Thymus (tissue), 11 donors: ENCODE data around the gene MYO1D. TPM values are rescaled to one million over a fixed set of nuclear protein-coding genes. Genes with fewer than 3 reads are reported as not detected.
"Not testable (repeated sequence)": the region's sequence is repeated elsewhere in the genome, so short reads cannot be mapped to it uniquely, and the experiment has no call there.

ENCODE experiments used
- DNase-seq, 9 donors: peaks; one replicate each; pipeline ENCODE4 v3.0.0-alpha.2; 2013; ENCODE audit warnings: low spot score in 9 of 9, low read depth in 6 of 9, missing footprints in 1 of 9
- H3K27ac ChIP-seq, 2 donors: one replicate each; pipeline ENCODE4 v1.5.1; 2013; ENCODE audit warnings: control low read depth in 1 of 2, low read depth in 1 of 2, low read length in 1 of 2, mild to moderate bottlenecking in 1 of 2, moderate library complexity in 1 of 2
- H3K27me3 ChIP-seq, 2 donors: one replicate each; pipeline ENCODE4 v1.5.1; 2013; ENCODE audit warnings: low read length in 1 of 2; ENCODE audit not compliant: control insufficient read depth in 2 of 2, insufficient read depth in 1 of 2
- H3K36me3 ChIP-seq, 2 donors: one replicate each; pipeline ENCODE4 v1.5.1; 2013; ENCODE audit warnings: low read length in 1 of 2, mild to moderate bottlenecking in 1 of 2, moderate library complexity in 1 of 2; ENCODE audit not compliant: control insufficient read depth in 2 of 2, insufficient read depth in 2 of 2
- H3K4me1 ChIP-seq, 2 donors: one replicate each; pipeline ENCODE4 v1.5.1; 2013; ENCODE audit warnings: low read length in 2 of 2; ENCODE audit not compliant: control insufficient read depth in 2 of 2, insufficient read depth in 2 of 2
- H3K4me3 ChIP-seq, 2 donors: one replicate each; pipeline ENCODE4 v1.5.1; 2013; ENCODE audit warnings: low read length in 2 of 2, control low read depth in 1 of 2, mild to moderate bottlenecking in 1 of 2
- H3K9me3 ChIP-seq, 2 donors: one replicate each; pipeline ENCODE4 v1.5.1; 2013; ENCODE audit warnings: low read length in 1 of 2, mild to moderate bottlenecking in 1 of 2; ENCODE audit not compliant: control insufficient read depth in 2 of 2, insufficient read depth in 1 of 2
- WGBS: extraction: QIAGEN DNeasy Blood & Tissue Kit; methylation state at CpG from one replicate; pipeline ENCODE4 v1.1.7; 2013; 5-methylcytosine and 5-hydroxymethylcytosine counted together
- polyA plus RNA-seq: library from polyadenylated mRNA; stranded (reverse); fragments of 200-250 nt; gene quantifications from one replicate; pipeline ENCODE4 v1.2.3, GENCODE V29; 2013
- total RNA-seq: library from RNA; stranded (reverse); fragments of 120-200 nt; gene quantifications from one replicate; pipeline ENCODE4 v1.2.4, GENCODE V29; 2013
- donor health status: healthy.

The MYO1D gene
- total and polyA plus RNA-seq, 2 donors, result 5.7 to 12.4 TPM

- H3K27me3 ChIP-seq, H3K27ac ChIP-seq, H3K36me3 ChIP-seq, H3K9me3 ChIP-seq, H3K4me1 ChIP-seq, H3K4me3 ChIP-seq, DNase-seq: not testable (repeated sequence)
- 74% methylated on average over 3 of the region's 3 CpGs for WGBS
Observed at GRCh38 chr17:32714922-32715321, 162.0 kb downstream of the MYO1D start.

- 98% methylated on average over 3 of the region's 3 CpGs for WGBS
- not testable (repeated sequence) for H3K27ac ChIP-seq
Observed at GRCh38 chr17:32714206-32714605, 162.7 kb downstream of the MYO1D start.

GRCh38 chr17:32713081-32713480, 163.8 kb downstream of the MYO1D start:
- Histone ChIP-seq H3K4me3 (no peak overlapping the region), H3K9me3 (no peaks in the 10 kb centered on the region), H3K4me1 (no peaks in the 10 kb centered on the region), H3K27me3 (no peaks in the 10 kb centered on the region), H3K36me3 (no peaks in the 10 kb centered on the region), H3K27ac (no peak overlapping the region)
- DNase-seq, result no peak

More at GRCh38 chr17:32714206-32714605, 162.7 kb downstream of the MYO1D start:
- not testable (repeated sequence) for H3K4me3 ChIP-seq, H3K4me1 ChIP-seq, DNase-seq, H3K9me3 ChIP-seq, H3K27me3 ChIP-seq, H3K36me3 ChIP-seq

GRCh38 chr17:32709562-32709961, 167.4 kb downstream of the MYO1D start:
- H3K9me3 ChIP-seq, result no peaks in the 10 kb centered on the region
- H3K27ac ChIP-seq, result no peak overlapping the region
- no peaks in the 10 kb centered on the region for H3K36me3 ChIP-seq
- H3K27me3 ChIP-seq, result no peaks in the 10 kb centered on the region
- DNase-seq, result no peak
- no peak overlapping the region for H3K4me3 ChIP-seq
- H3K4me1 ChIP-seq, result no peaks in the 10 kb centered on the region

- DNase-seq, result no peak
- no peaks in the 10 kb centered on the region for H3K4me1 ChIP-seq
Observed at GRCh38 chr17:32701871-32702270, 175.1 kb downstream of the MYO1D start.

GRCh38 chr17:32699247-32699646, 177.7 kb downstream of the MYO1D start:
- DNase-seq, result no peak
- H3K36me3 ChIP-seq, result no peaks in the 10 kb centered on the region
- no peak overlapping the region for H3K4me3 ChIP-seq
- WGBS, result 92% methylated on average over 2 of the region's 2 CpGs
- no peaks in the 10 kb centered on the region for H3K27me3 ChIP-seq
- H3K9me3 ChIP-seq, result no peaks in the 10 kb centered on the region
- H3K4me1 ChIP-seq, result no peaks in the 10 kb centered on the region
- H3K27ac ChIP-seq, result no peak overlapping the region

More at GRCh38 chr17:32701871-32702270, 175.1 kb downstream of the MYO1D start:
- 91% methylated on average over 1 of the region's 1 CpG for WGBS
- Histone ChIP-seq H3K4me3 (no peak overlapping the region), H3K27me3 (no peaks in the 10 kb centered on the region), H3K36me3 (no peaks in the 10 kb centered on the region), H3K9me3 (no peaks in the 10 kb centered on the region), H3K27ac (no peak overlapping the region)

GRCh38 chr17:32697728-32698625, 178.9 kb downstream of the MYO1D start:
- Histone ChIP-seq H3K9me3 (no peaks in the 10 kb centered on the region), H3K27ac (no peak overlapping the region), H3K4me3 (no peak overlapping the region), H3K4me1 (no peaks in the 10 kb centered on the region), H3K27me3 (no peaks in the 10 kb centered on the region), H3K36me3 (no peaks in the 10 kb centered on the region)
- DNase-seq, result no peak
- WGBS, result 95% methylated on average over 1 of the region's 1 CpG

GRCh38 chr17:32696426-32696825, 180.5 kb downstream of the MYO1D start:
- WGBS, result 94% methylated on average over 1 of the region's 1 CpG

GRCh38 chr17:32695864-32696263, 181.1 kb downstream of the MYO1D start:
- DNase-seq, result no peak
- Histone ChIP-seq H3K4me3 (no peak overlapping the region), H3K9me3 (no peaks in the 10 kb centered on the region), H3K4me1 (no peaks in the 10 kb centered on the region), H3K27ac (no peak overlapping the region), H3K27me3 (no peaks in the 10 kb centered on the region), H3K36me3 (no peaks in the 10 kb centered on the region)

More at GRCh38 chr17:32696426-32696825, 180.5 kb downstream of the MYO1D start:
- Histone ChIP-seq H3K27ac (no peak overlapping the region), H3K36me3 (no peaks in the 10 kb centered on the region), H3K4me1 (no peaks in the 10 kb centered on the region), H3K4me3 (no peak overlapping the region), H3K9me3 (no peaks in the 10 kb centered on the region), H3K27me3 (no peaks in the 10 kb centered on the region)
- DNase-seq, result no peak
